ENCODE results near the gene IFRD2.
A peak's percentile ranks its signal among the peaks of the same experiment; 100 is the strongest.

Gene IFRD2

GRCh38 chr3:50256978-50257890 lies 35.0 kb downstream of the IFRD2 start:
- H4K20me1 ChIP-seq (ENCODE audit: insufficient read depth, low read length, poor library complexity, severe bottlenecking): peaks cover 16% of the 10 kb centered on the region
- no peaks in the 10 kb centered on the region for H3K9me2 ChIP-seq (replicated peaks; ENCODE audit: low read depth, low read length)

GRCh38 chr3:50255251-50255615 lies 37.0 kb downstream of the IFRD2 start:
- Histone ChIP-seq H2AFZ (ENCODE audit: low read length) (no peak overlapping the region), H4K20me1 (ENCODE audit: insufficient read depth, low read length, poor library complexity, severe bottlenecking) (peaks cover 35% of the 10 kb centered on the region), H3K79me2 (ENCODE audit: insufficient read depth, low read length) (peaks cover 35% of the 10 kb centered on the region), H3K9ac (ENCODE audit: low read depth, low read length, poor library complexity, severe bottlenecking) (no peak overlapping the region), H3K9me2 (replicated peaks; ENCODE audit: low read depth, low read length) (no peaks in the 10 kb centered on the region), H3K36me3 (ENCODE audit: insufficient read depth, low read length) (peaks cover 87% of the 10 kb centered on the region; the same call in 1 of the 2 replicates), H3K4me3 (ENCODE audit: low read length, poor library complexity, severe bottlenecking) (no peak overlapping the region), H3F3A (ENCODE audit: low read depth) (peaks cover 4% of the 10 kb centered on the region; the same call in 1 of the 2 replicates), H3K27me3 (ENCODE audit: insufficient read depth, low read length, poor library complexity, severe bottlenecking) (no peaks in the 10 kb centered on the region), H3K4me2 (ENCODE audit: low read depth, low read length, poor library complexity, severe bottlenecking) (no peak overlapping the region), H3K4me1 (ENCODE audit: insufficient read depth, low read length, poor library complexity, severe bottlenecking) (peaks cover 3% of the 10 kb centered on the region), H3K9me3 (ENCODE audit: insufficient read depth, low read depth, low read length) (no peaks in the 10 kb centered on the region)
- TF ChIP-seq CTCF (conservative IDR thresholded peaks at IDR 0.05; ENCODE audit: low read length) (no peak), EZH2phosphoT487 (IDR thresholded peaks at IDR 0.05; ENCODE audit: borderline replicate concordance) (no peak)

More at GRCh38 chr3:50256978-50257890, 35.0 kb downstream of the IFRD2 start:
- TF ChIP-seq EZH2phosphoT487 (IDR thresholded peaks at IDR 0.05; ENCODE audit: borderline replicate concordance) (no peak), CTCF (conservative IDR thresholded peaks at IDR 0.05; ENCODE audit: low read length) (peak; percentile 80)
- Histone ChIP-seq H3K4me2 (ENCODE audit: low read depth, low read length, poor library complexity, severe bottlenecking) (no peak overlapping the region), H3F3A (ENCODE audit: low read depth) (peaks cover 4% of the 10 kb centered on the region; the same call in 1 of the 2 replicates), H3K79me2 (ENCODE audit: insufficient read depth, low read length) (peaks cover 26% of the 10 kb centered on the region), H3K4me1 (ENCODE audit: insufficient read depth, low read length, poor library complexity, severe bottlenecking) (peaks cover 13% of the 10 kb centered on the region), H3K36me3 (ENCODE audit: insufficient read depth, low read length) (peaks cover 70% of the 10 kb centered on the region; the same call in 1 of the 2 replicates), H3K9ac (ENCODE audit: low read depth, low read length, poor library complexity, severe bottlenecking) (no peak overlapping the region), H3K9me3 (ENCODE audit: insufficient read depth, low read depth, low read length) (no peaks in the 10 kb centered on the region), H3K27me3 (ENCODE audit: insufficient read depth, low read length, poor library complexity, severe bottlenecking) (no peaks in the 10 kb centered on the region), H2AFZ (ENCODE audit: low read length) (no peak overlapping the region), H3K4me3 (ENCODE audit: low read length, poor library complexity, severe bottlenecking) (no peak overlapping the region)

GRCh38 chr3:50254577-50255250 lies 37.5 kb downstream of the IFRD2 start:
- H3K9me2 ChIP-seq (replicated peaks; ENCODE audit: low read depth, low read length): no peaks in the 10 kb centered on the region
- no peaks in the 10 kb centered on the region for H3K27me3 ChIP-seq (ENCODE audit: insufficient read depth, low read length, poor library complexity, severe bottlenecking)
- no peak overlapping the region for H3K4me3 ChIP-seq (ENCODE audit: low read length, poor library complexity, severe bottlenecking)
- peaks cover 40% of the 10 kb centered on the region for H4K20me1 ChIP-seq (ENCODE audit: insufficient read depth, low read length, poor library complexity, severe bottlenecking)
- peaks cover 2% of the 10 kb centered on the region for H3K4me1 ChIP-seq (ENCODE audit: insufficient read depth, low read length, poor library complexity, severe bottlenecking)
- H3K9me3 ChIP-seq (ENCODE audit: insufficient read depth, low read depth, low read length): no peaks in the 10 kb centered on the region
- H3K79me2 ChIP-seq (ENCODE audit: insufficient read depth, low read length): peaks cover 40% of the 10 kb centered on the region
- peaks cover 4% of the 10 kb centered on the region; the same call in 1 of the 2 replicates for H3F3A ChIP-seq (ENCODE audit: low read depth)
- H3K4me2 ChIP-seq (ENCODE audit: low read depth, low read length, poor library complexity, severe bottlenecking): no peak overlapping the region
- H2AFZ ChIP-seq (ENCODE audit: low read length): no peak overlapping the region
- TF ChIP-seq EZH2phosphoT487 (IDR thresholded peaks at IDR 0.05; ENCODE audit: borderline replicate concordance) (no peak), CTCF (conservative IDR thresholded peaks at IDR 0.05; ENCODE audit: low read length) (no peak)
- no peak overlapping the region for H3K9ac ChIP-seq (ENCODE audit: low read depth, low read length, poor library complexity, severe bottlenecking)
- peaks cover 92% of the 10 kb centered on the region; the same call in 1 of the 2 replicates for H3K36me3 ChIP-seq (ENCODE audit: insufficient read depth, low read length)

Data from Loucy (cell line).